Measurements from ENCODE around the gene BCKDK. TPM values are rescaled to one million over a fixed set of nuclear protein-coding genes. Genes with fewer than 3 reads are reported as not detected.

BCKDK gene
- total and polyA plus RNA-seq, 2 of the 13 experiments (the other 11 are each of a cell fraction or from before 2014, with no cell fraction given): 24.9 to 42.6 TPM

- TF ChIP-seq, protein P1, sequence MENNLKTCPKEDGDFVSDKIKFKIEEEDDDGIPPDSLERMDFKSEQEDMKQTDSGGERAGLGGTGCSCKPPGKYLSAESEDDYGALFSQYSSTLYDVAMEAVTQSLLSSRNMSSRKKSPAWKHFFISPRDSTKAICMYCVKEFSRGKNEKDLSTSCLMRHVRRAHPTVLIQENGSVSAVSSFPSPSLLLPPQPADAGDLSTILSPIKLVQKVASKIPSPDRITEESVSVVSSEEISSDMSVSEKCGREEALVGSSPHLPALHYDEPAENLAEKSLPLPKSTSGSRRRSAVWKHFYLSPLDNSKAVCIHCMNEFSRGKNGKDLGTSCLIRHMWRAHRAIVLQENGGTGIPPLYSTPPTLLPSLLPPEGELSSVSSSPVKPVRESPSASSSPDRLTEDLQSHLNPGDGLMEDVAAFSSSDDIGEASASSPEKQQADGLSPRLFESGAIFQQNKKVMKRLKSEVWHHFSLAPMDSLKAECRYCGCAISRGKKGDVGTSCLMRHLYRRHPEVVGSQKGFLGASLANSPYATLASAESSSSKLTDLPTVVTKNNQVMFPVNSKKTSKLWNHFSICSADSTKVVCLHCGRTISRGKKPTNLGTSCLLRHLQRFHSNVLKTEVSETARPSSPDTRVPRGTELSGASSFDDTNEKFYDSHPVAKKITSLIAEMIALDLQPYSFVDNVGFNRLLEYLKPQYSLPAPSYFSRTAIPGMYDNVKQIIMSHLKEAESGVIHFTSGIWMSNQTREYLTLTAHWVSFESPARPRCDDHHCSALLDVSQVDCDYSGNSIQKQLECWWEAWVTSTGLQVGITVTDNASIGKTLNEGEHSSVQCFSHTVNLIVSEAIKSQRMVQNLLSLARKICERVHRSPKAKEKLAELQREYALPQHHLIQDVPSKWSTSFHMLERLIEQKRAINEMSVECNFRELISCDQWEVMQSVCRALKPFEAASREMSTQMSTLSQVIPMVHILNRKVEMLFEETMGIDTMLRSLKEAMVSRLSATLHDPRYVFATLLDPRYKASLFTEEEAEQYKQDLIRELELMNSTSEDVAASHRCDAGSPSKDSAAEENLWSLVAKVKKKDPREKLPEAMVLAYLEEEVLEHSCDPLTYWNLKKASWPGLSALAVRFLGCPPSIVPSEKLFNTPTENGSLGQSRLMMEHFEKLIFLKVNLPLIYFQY (CRISPR knock-in tag; IDR thresholded peaks at IDR 0.05; ENCODE audit: borderline replicate concordance): no peak
- TF ChIP-seq KDM6A (CRISPR knock-in tag; IDR thresholded peaks at IDR 0.05; ENCODE audit: low read depth) (no peak), CBX1 (IDR thresholded peaks at IDR 0.05; ENCODE audit: low read depth) (no peak), SYNCRIP (IDR thresholded peaks at IDR 0.05; ENCODE audit: insufficient read depth, low read depth, low read length) (no peak), ZNF616 (CRISPR knock-in tag; IDR thresholded peaks at IDR 0.05; ENCODE audit: low read depth) (no peak), ZNF138 (CRISPR knock-in tag; IDR thresholded peaks at IDR 0.05; ENCODE audit: low read depth) (no peak), ZNF24 (IDR thresholded peaks at IDR 0.05) (no peak), ZMAT5 (CRISPR knock-in tag; IDR thresholded peaks at IDR 0.05; ENCODE audit: borderline replicate concordance, low read depth) (no peak), ETV6 (CRISPR knock-in tag; conservative IDR thresholded peaks at IDR 0.05) (no peak), RXRB (CRISPR knock-in tag; IDR thresholded peaks at IDR 0.05; ENCODE audit: borderline replicate concordance) (no peak), TEAD3 (CRISPR knock-in tag; optimal IDR thresholded peaks at IDR 0.05; ENCODE audit: borderline replicate concordance) (peak; percentile 23), MTA3 (CRISPR knock-in tag; IDR thresholded peaks at IDR 0.05) (no peak), MIER2 (CRISPR knock-in tag; IDR thresholded peaks at IDR 0.05) (no peak), POLR2AphosphoS5 (IDR thresholded peaks at IDR 0.05; ENCODE audit: low read depth, low read length) (peak; percentile 29), HNF1A (IDR thresholded peaks at IDR 0.05; ENCODE audit: low read depth) (peak; percentile 73), HNF1A (CRISPR knock-in tag; IDR thresholded peaks at IDR 0.05; ENCODE audit: borderline replicate concordance) (no peak; the same call in 1 of the 2 replicates), ZNF343 (CRISPR knock-in tag; IDR thresholded peaks at IDR 0.05) (no peak), SRSF9 (IDR thresholded peaks at IDR 0.05; ENCODE audit: borderline replicate concordance, insufficient read depth, low read depth, low read length, poor library complexity, severe bottlenecking) (no peak)
- TF ChIP-seq, protein P2, sequence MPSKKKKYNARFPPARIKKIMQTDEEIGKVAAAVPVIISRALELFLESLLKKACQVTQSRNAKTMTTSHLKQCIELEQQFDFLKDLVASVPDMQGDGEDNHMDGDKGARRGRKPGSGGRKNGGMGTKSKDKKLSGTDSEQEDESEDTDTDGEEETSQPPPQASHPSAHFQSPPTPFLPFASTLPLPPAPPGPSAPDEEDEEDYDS (CRISPR knock-in tag; IDR thresholded peaks at IDR 0.05): 0 out of 2 replicates have a peak, but pooled peaks have one; percentile 40
- TF ChIP-seq, protein P3, sequence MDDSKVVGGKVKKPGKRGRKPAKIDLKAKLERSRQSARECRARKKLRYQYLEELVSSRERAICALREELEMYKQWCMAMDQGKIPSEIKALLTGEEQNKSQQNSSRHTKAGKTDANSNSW (CRISPR knock-in tag; IDR thresholded peaks at IDR 0.05; ENCODE audit: borderline replicate concordance): no peak
Measured at GRCh38 chr16:31113121-31114120, 5.2 kb downstream of the BCKDK start (continued).
